Ishikawa (cell line): ENCODE results near the gene AGL.

ENCODE experiments used
- CEBPB ChIP-seq: IDR thresholded peaks from 2 replicates; pipeline ENCODE4 v1.6.1; 2012
- CREB1 ChIP-seq: IDR thresholded peaks from 2 replicates; pipeline ENCODE4 v1.6.1; 2012; ENCODE audit warnings: low read depth
- EGR1 ChIP-seq: IDR thresholded peaks from 2 replicates; pipeline ENCODE4 v1.6.1; 2012
- EP300 ChIP-seq: IDR thresholded peaks from 2 replicates; pipeline ENCODE4 v1.6.1; 2012; ENCODE audit warnings: borderline replicate concordance
- FOXM1 ChIP-seq: IDR thresholded peaks from 2 replicates; pipeline ENCODE4 v1.6.1; 2012; ENCODE audit warnings: low read depth, borderline replicate concordance
- MAX ChIP-seq: IDR thresholded peaks from 2 replicates; pipeline ENCODE4 v1.6.1; 2012
- NFIC ChIP-seq: IDR thresholded peaks from 2 replicates; pipeline ENCODE4 v1.6.1; 2012
- RAD21 ChIP-seq: IDR thresholded peaks from 2 replicates; pipeline ENCODE4 v1.6.1; 2012; ENCODE audit warnings: low read depth
- REST ChIP-seq: IDR thresholded peaks from 2 replicates; pipeline ENCODE4 v1.6.1; 2012; ENCODE audit warnings: low read depth, mild to moderate bottlenecking
- TAF1 ChIP-seq: IDR thresholded peaks from 2 replicates; pipeline ENCODE4 v1.6.1; 2012; ENCODE audit warnings: low read depth, mild to moderate bottlenecking
- TCF12 ChIP-seq: IDR thresholded peaks from 2 replicates; pipeline ENCODE4 v1.6.1; 2012; ENCODE audit warnings: low read depth
- TEAD4 ChIP-seq: IDR thresholded peaks from 2 replicates; pipeline ENCODE4 v1.6.1; 2012
- USF1 ChIP-seq: IDR thresholded peaks from 2 replicates; pipeline ENCODE4 v1.6.1; 2012
- YY1 ChIP-seq: IDR thresholded peaks from 2 replicates; pipeline ENCODE4 v1.6.1; 2012; ENCODE audit warnings: low read depth
- ZBTB7A ChIP-seq: IDR thresholded peaks from 2 replicates; pipeline ENCODE4 v1.6.1; 2012; ENCODE audit warnings: low read depth

The AGL gene

GRCh38 chr1:99827970-99828369, 22.2 kb upstream of the AGL start:
- no peak for TF ChIP-seq MAX

GRCh38 chr1:99829269-99829668, 20.9 kb upstream of the AGL start:
- TF ChIP-seq ZBTB7A (no peak), EP300 (no peak), NFIC (no peak), TEAD4 (no peak), CEBPB (no peak)

GRCh38 chr1:99843760-99844159, 6.4 kb upstream of the AGL start:
- TF ChIP-seq RAD21 (no peak), NFIC (no peak), TAF1 (no peak), EP300 (no peak), YY1 (no peak), MAX (no peak), CEBPB (no peak), TCF12 (no peak), REST (no peak), TEAD4 (no peak), ZBTB7A (no peak), USF1 (no peak), EGR1 (no peak)

- TF ChIP-seq CREB1 (no peak), EGR1 (no peak), TCF12 (no peak), YY1 (no peak), CEBPB (no peak)
These were observed 783 bp upstream of the AGL start for GRCh38 chr1:99849413-99849743.

GRCh38 chr1:99850459-99851291, 514 bp downstream of the AGL start:
- no peak for TF ChIP-seq MAX
- no peak for TF ChIP-seq TAF1
- TF ChIP-seq USF1 = no peak
- TF ChIP-seq TEAD4 = no peak
- TF ChIP-seq REST = no peak
- TF ChIP-seq YY1 = no peak
- TF ChIP-seq RAD21 = no peak
- TF ChIP-seq EP300 = no peak

- TF ChIP-seq EGR1 (no peak), CEBPB (no peak), FOXM1 (no peak), RAD21 (no peak), ZBTB7A (no peak), EP300 (no peak), CREB1 (no peak)
These were observed 1.8 kb downstream of the AGL start for GRCh38 chr1:99851850-99852454.

GRCh38 chr1:99852648-99853047, 2.5 kb downstream of the AGL start:
- no peak for TF ChIP-seq EP300
- TF ChIP-seq TEAD4 = no peak
- no peak for TF ChIP-seq FOXM1
